Measurements from ENCODE around the gene PHF21B. TPM values are rescaled to one million over a fixed set of nuclear protein-coding genes. Genes with fewer than 3 reads are reported as not detected.
A peak's percentile ranks its signal among the peaks of the same experiment; 100 is the strongest.

PHF21B gene
- total and polyA plus RNA-seq, 2 of the 8 experiments (the other 6 are each of a cell fraction or from before 2014, with no cell fraction given), result 19.3 to 68.1 TPM

DNA sequence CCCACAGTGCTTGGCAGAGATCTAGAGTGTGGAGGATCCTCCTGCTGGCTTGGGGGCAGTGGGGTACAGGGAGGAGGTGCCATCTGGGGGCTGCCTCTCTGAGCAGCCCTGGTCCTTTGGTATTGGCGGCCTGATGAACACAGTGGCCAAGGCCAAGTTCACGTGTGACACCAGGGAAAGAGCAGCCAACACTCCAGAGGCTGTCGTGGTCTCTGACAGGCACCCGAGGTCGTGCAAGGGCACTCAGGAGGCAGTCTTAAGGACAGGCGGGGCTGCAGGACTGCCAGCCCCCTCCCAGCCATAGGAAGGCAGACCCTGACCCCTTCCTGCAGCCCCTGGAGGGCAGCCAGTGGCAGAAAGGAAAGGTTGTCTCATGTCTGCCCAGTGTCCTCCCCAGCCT lies 30.7 kb downstream of the PHF21B start:
- H4K91ac ChIP-seq (replicated peaks; ENCODE audit: insufficient read length, low read length), result no peak overlapping the region
- H2BK5ac ChIP-seq (ENCODE audit: low read depth, low read length), result peak overlapping the region; percentile 60; the same call in 1 of the 2 replicates
- no peak for DNase-seq (ENCODE audit: low read depth in 1 of 2, low spot score in 2 of 2)
- no peak overlapping the region for H2BK12ac ChIP-seq (ENCODE audit: low read depth, low read length)
- H2BK120ac ChIP-seq (replicated peaks; ENCODE audit: low read depth, low read length), result no peak overlapping the region
- POLR2A ChIA-PET (ENCODE audit: partially characterized antibody), result interaction anchor here (0.8 to 17.9 kb wide), 8 partner anchors 8 to 61 kb away, joined by 3 to 224 read pairs (median 5); partner anchors contain the start of gene PHF21B
- peaks cover 5% of the 10 kb centered on the region; the same call in 1 of the 2 replicates for H3K23me2 ChIP-seq (ENCODE audit: low read depth, low read length)
- H3K4me1 ChIP-seq (replicated peaks in 1 of 4; ENCODE audit: control insufficient read depth in 3 of 4, insufficient read depth in 4 of 4, low read length in 3 of 4), result peaks cover 0 to 15% (median 8%) of the 10 kb centered on the region in 4 experiments; a peak in 3 of 7 replicates
- CTCF ChIA-PET (ENCODE audit: partially characterized antibody), result interaction anchor here (1.0 to 2.7 kb wide), 4 partner anchors 12 to 111 kb away, joined by 3 to 8 read pairs (median 4); no protein-coding TSS in a partner anchor
- no peak for FAIRE-seq
- H4K5ac ChIP-seq (ENCODE audit: insufficient read length, low read depth, low read length), result no peak overlapping the region
- no peak overlapping the region for H3K14ac ChIP-seq (ENCODE audit: insufficient read length)
- H3K9me3 ChIP-seq (ENCODE audit: insufficient read depth in 2 of 2, low read depth in 1 of 2, low read length in 1 of 2), result no peaks in the 10 kb centered on the region
- no peak overlapping the region for H2BK15ac ChIP-seq (ENCODE audit: low read length)
- no peak overlapping the region for H3K18ac ChIP-seq (ENCODE audit: extremely low read depth, low read length)
- H3K4ac ChIP-seq (replicated peaks; ENCODE audit: insufficient read length, low read depth, low read length), result no peak overlapping the region
- peaks cover 4 to 76% of the 10 kb centered on the region in 2 experiments for H3K79me2 ChIP-seq (ENCODE audit: control insufficient read depth in 1 of 2, insufficient read depth in 2 of 2, low read length in 2 of 2)
- H3K4me2 ChIP-seq (ENCODE audit: insufficient read depth in 1 of 2, low read depth in 2 of 2, low read length in 2 of 2), result no peak overlapping the region
- H3K23ac ChIP-seq (ENCODE audit: insufficient read length), result no peak overlapping the region
- H3K36me3 ChIP-seq (ENCODE audit: control insufficient read depth in 2 of 4, insufficient read depth in 4 of 4, low read length in 3 of 4), result peaks cover 0 to 6% (median 3%) of the 10 kb centered on the region in 4 experiments; a peak in 4 of 8 replicates
- no peak overlapping the region for H3K9ac ChIP-seq (replicated peaks in 1 of 4; ENCODE audit: extremely low read depth in 1 of 4, low read depth in 3 of 4, low read length in 3 of 4)
- no peak overlapping the region for H2AK5ac ChIP-seq (ENCODE audit: low read depth, low read length)
- TF ChIP-seq, protein P1, sequence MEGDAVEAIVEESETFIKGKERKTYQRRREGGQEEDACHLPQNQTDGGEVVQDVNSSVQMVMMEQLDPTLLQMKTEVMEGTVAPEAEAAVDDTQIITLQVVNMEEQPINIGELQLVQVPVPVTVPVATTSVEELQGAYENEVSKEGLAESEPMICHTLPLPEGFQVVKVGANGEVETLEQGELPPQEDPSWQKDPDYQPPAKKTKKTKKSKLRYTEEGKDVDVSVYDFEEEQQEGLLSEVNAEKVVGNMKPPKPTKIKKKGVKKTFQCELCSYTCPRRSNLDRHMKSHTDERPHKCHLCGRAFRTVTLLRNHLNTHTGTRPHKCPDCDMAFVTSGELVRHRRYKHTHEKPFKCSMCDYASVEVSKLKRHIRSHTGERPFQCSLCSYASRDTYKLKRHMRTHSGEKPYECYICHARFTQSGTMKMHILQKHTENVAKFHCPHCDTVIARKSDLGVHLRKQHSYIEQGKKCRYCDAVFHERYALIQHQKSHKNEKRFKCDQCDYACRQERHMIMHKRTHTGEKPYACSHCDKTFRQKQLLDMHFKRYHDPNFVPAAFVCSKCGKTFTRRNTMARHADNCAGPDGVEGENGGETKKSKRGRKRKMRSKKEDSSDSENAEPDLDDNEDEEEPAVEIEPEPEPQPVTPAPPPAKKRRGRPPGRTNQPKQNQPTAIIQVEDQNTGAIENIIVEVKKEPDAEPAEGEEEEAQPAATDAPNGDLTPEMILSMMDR (IDR thresholded peaks at IDR 0.05; ENCODE audit: control extremely low read depth in 1 of 3, insufficient read depth in 1 of 3, low read depth in 1 of 3, low read length in 3 of 3), result no peak
- peak; percentile 54; the same call in 1 of the 2 replicates for TF ChIP-seq POLR2AphosphoS5 (IDR thresholded peaks at IDR 0.05; ENCODE audit: low read depth, low read length)
- no peak for TF ChIP-seq CREB1 (IDR thresholded peaks at IDR 0.05)
- TF ChIP-seq CHD2 (IDR thresholded peaks at IDR 0.05; ENCODE audit: low read length), result no peak
- peak in 1 of 2 experiments; percentile 27; a peak in 1 of 3 replicates for TF ChIP-seq POLR2A (IDR thresholded peaks at IDR 0.05; ENCODE audit: control extremely low read depth in 1 of 2, low read depth in 2 of 2, low read length in 2 of 2)
- no peak for TF ChIP-seq CEBPB (IDR thresholded peaks at IDR 0.05; ENCODE audit: low read depth, low read length)
- no peak for TF ChIP-seq RXRA (IDR thresholded peaks at IDR 0.05; ENCODE audit: insufficient read depth, low read depth, low read length)
- H3K4me3 ChIP-seq (ENCODE audit: extremely low read depth in 1 of 4, insufficient read depth in 2 of 4, low read depth in 3 of 4, low read length in 4 of 4), result no peak overlapping the region
- no peak overlapping the region; the same call in 1 of the 2 replicates for H4K8ac ChIP-seq (ENCODE audit: extremely low read depth, insufficient read depth, low read length)
- no peak overlapping the region for H2BK20ac ChIP-seq (ENCODE audit: low read length)
- no peak overlapping the region for H3K27ac ChIP-seq (ENCODE audit: low read depth, low read length)
- H2AFZ ChIP-seq (ENCODE audit: low read length), result no peak overlapping the region
- H3K79me1 ChIP-seq (ENCODE audit: low read depth, low read length), result peaks cover 29% of the 10 kb centered on the region
- peaks cover 54 to 61% of the 10 kb centered on the region in 2 experiments for H4K20me1 ChIP-seq (replicated peaks in 1 of 2; ENCODE audit: control insufficient read depth in 1 of 2, insufficient read depth in 2 of 2, low read length in 2 of 2)
- H3K56ac ChIP-seq (replicated peaks; ENCODE audit: insufficient read length, low read depth, low read length), result no peak overlapping the region
- no peaks in the 10 kb centered on the region for H3K27me3 ChIP-seq (replicated peaks in 1 of 4; ENCODE audit: control insufficient read depth in 3 of 4, extremely low read depth in 1 of 4, insufficient read depth in 3 of 4, low read length in 3 of 4)
- WGBS, 2 experiments (ENCODE audit: extremely low coverage in 1 of 2, insufficient coverage in 1 of 2, insufficient read length in 1 of 2, insufficient replicate concordance in 2 of 2, low coverage in 1 of 2, low lambda C conversion rate in 2 of 2, missing lambda C conversion rate in 1 of 2), result 79% methylated on average over 6 of the region's 6 CpGs; no CpG with 5 or more reads in 1 of the 2 experiments

All from H1 (cell line).